HepG2 (cell line): ENCODE results near the gene SEC31B. TPM values are rescaled to one million over a fixed set of nuclear protein-coding genes. Genes with fewer than 3 reads are reported as not detected.

Source experiments
- BORCS8-MEF2B ChIP-seq: sonication (generic); formaldehyde crosslinking; IDR thresholded peaks from 2 replicates; pipeline ENCODE4 v1.8.0; 2022; ENCODE audit warnings: mild to moderate bottlenecking, missing genetic modification reagents
- EHMT2 ChIP-seq: fragments of 200-600 bp; sonication (generic); IDR thresholded peaks from 2 replicates; pipeline ENCODE4 v1.7.0; 2017; ENCODE audit warnings: antibody characterized with exemption, low read depth, low read length, borderline replicate concordance
- ELF1 ChIP-seq: sonication (generic); formaldehyde crosslinking; IDR thresholded peaks from 2 replicates; pipeline ENCODE4 v1.4.0; 2020; ENCODE audit warnings: missing genetic modification reagents
- MXD4 ChIP-seq: IDR thresholded peaks from 2 replicates; pipeline ENCODE4 v1.6.1; 2016; ENCODE audit warnings: mild to moderate bottlenecking, missing biosample characterization, missing genetic modification reagents
- NCOA2 ChIP-seq: sonication (generic); formaldehyde crosslinking; IDR thresholded peaks from 2 replicates; pipeline ENCODE4 v1.8.0; 2022; ENCODE audit warnings: inconsistent platforms
- NFKB2 ChIP-seq: sonication (generic); formaldehyde crosslinking; IDR thresholded peaks from 2 replicates; pipeline ENCODE4 v1.4.0; 2020; ENCODE audit warnings: missing genetic modification reagents, borderline replicate concordance
- NONO ChIP-seq, 2 experiments: fragments of 450-650 bp in 1 of 2; sonication (generic) in 1 of 2; formaldehyde crosslinking in 1 of 2; IDR thresholded peaks in 1 of 2; conservative IDR thresholded peaks in 1 of 2; 2 replicates each; pipeline versions ENCODE4 v1.6.1 to v1.8.0; 2017 to 2022; ENCODE audit warnings: mild to moderate bottlenecking in 1 of 2, missing genetic modification reagents in 1 of 2, moderate library complexity in 1 of 2
- PHF21A ChIP-seq: sonication (generic); formaldehyde crosslinking; IDR thresholded peaks from 2 replicates; pipeline ENCODE4 v1.5.0; 2020; ENCODE audit warnings: mild to moderate bottlenecking, missing genetic modification reagents
- PPARG ChIP-seq: conservative IDR thresholded peaks from 2 replicates; pipeline ENCODE4 v1.6.1; 2016; ENCODE audit warnings: missing biosample characterization, missing genetic modification reagents
- ZBTB7B ChIP-seq: sonication (generic); formaldehyde crosslinking; IDR thresholded peaks from 2 replicates; pipeline ENCODE4 v1.4.0; 2020; ENCODE audit warnings: missing genetic modification reagents
- ZFP1 ChIP-seq: IDR thresholded peaks from 2 replicates; pipeline ENCODE4 v1.6.1; 2016
- ZFY ChIP-seq: sonication (generic); formaldehyde crosslinking; IDR thresholded peaks from 2 replicates; pipeline ENCODE4 v1.4.0; 2020; ENCODE audit warnings: missing genetic modification reagents
- ZMYM4 ChIP-seq: sonication (generic); formaldehyde crosslinking; IDR thresholded peaks from 2 replicates; pipeline ENCODE4 v1.8.1; 2023; ENCODE audit warnings: mild to moderate bottlenecking, missing genetic modification reagents
- ZNF782 ChIP-seq: sonication (generic); formaldehyde crosslinking; IDR thresholded peaks from 2 replicates; pipeline ENCODE4 v1.4.0; 2020; ENCODE audit warnings: missing genetic modification reagents, mild to moderate bottlenecking, borderline replicate concordance
- ZSCAN5A ChIP-seq: sonication (generic); formaldehyde crosslinking; IDR thresholded peaks from 2 replicates; pipeline ENCODE4 v1.8.0; 2022; ENCODE audit warnings: mild to moderate bottlenecking, missing genetic modification reagents, borderline replicate concordance
- polyA plus RNA-seq, 8 experiments: library from polyadenylated mRNA; depleted of rRNA in 3 of 8; stranded (reverse) in 7 of 8; unstranded in 1 of 8; fragments of >200 nt; fragmentation: Illumina TruSeq in 4 of 8; extraction: Trizol in 4 of 8; gene quantifications; 2 replicates each; pipeline versions ENCODE4 v1.2.1 to v1.2.3, GENCODE V29; 2011 to 2016; ENCODE audit warnings: low read depth in 4 of 8, missing spikeins in 1 of 8, mixed read lengths in 1 of 8; ENCODE audit not compliant: insufficient read depth in 1 of 8
- total RNA-seq, 5 experiments: library from RNA; depleted of rRNA; stranded (reverse); fragments of >200 nt; fragmentation: Illumina TruSeq; extraction: Trizol; gene quantifications; 2 replicates each; pipeline ENCODE4 v1.2.3, GENCODE V29; 2016; ENCODE audit warnings: low read depth in 1 of 5
- TF ChIP-seq, protein P1 (sequence below): sonication (generic); formaldehyde crosslinking; IDR thresholded peaks from 2 replicates; pipeline ENCODE4 v1.4.0; 2020; ENCODE audit warnings: missing genetic modification reagents
- TF ChIP-seq, protein P2 (sequence below): sonication (generic); formaldehyde crosslinking; IDR thresholded peaks from 2 replicates; pipeline ENCODE4 v1.5.1; 2020; ENCODE audit warnings: mild to moderate bottlenecking, missing genetic modification reagents, borderline replicate concordance

SEC31B gene
- total and polyA plus RNA-seq, 2 of the 13 experiments (the other 11 are each of a cell fraction or from before 2014, with no cell fraction given) = 2.0 to 8.3 TPM

- peak; percentile 48; the same call in 1 of the 2 replicates for TF ChIP-seq NFKB2 (CRISPR knock-in tag)
- TF ChIP-seq ZBTB7B (CRISPR knock-in tag) = 0 out of 2 replicates have a peak, but pooled peaks have one; percentile 33
- TF ChIP-seq ZNF782 (CRISPR knock-in tag) = no peak
- TF ChIP-seq ZSCAN5A = 0 out of 2 replicates have a peak, but pooled peaks have one; percentile 45
- TF ChIP-seq, protein P1, sequence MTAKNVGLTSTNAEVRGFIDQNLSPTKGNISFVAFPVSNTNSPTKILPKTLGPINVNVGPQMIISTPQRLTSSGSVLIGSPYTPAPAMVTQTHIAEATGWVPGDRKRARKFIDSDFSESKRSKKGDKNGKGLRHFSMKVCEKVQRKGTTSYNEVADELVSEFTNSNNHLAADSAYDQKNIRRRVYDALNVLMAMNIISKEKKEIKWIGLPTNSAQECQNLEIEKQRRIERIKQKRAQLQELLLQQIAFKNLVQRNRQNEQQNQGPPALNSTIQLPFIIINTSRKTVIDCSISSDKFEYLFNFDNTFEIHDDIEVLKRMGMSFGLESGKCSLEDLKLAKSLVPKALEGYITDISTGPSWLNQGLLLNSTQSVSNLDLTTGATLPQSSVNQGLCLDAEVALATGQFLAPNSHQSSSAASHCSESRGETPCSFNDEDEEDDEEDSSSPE (CRISPR knock-in tag) = 0 out of 2 replicates have a peak, but pooled peaks have one; percentile 14
- 0 out of 2 replicates have a peak, but pooled peaks have one; percentile 28 for TF ChIP-seq EHMT2
- TF ChIP-seq NCOA2 (CRISPR knock-in tag) = peak; percentile 56
- peak; percentile 98 for TF ChIP-seq ZMYM4
- peak; percentile 78 for TF ChIP-seq ZFP1 (CRISPR knock-in tag)
- no peak for TF ChIP-seq MXD4 (CRISPR knock-in tag)
- TF ChIP-seq ZFY = peak; percentile 80
- TF ChIP-seq NONO (IDR thresholded peaks at IDR 0.05) = no peak
- TF ChIP-seq NONO (CRISPR knock-in tag; conservative IDR thresholded peaks at IDR 0.05) = peak; percentile 80
- TF ChIP-seq ELF1 (CRISPR knock-in tag) = peak; percentile 78
- TF ChIP-seq, protein P2, sequence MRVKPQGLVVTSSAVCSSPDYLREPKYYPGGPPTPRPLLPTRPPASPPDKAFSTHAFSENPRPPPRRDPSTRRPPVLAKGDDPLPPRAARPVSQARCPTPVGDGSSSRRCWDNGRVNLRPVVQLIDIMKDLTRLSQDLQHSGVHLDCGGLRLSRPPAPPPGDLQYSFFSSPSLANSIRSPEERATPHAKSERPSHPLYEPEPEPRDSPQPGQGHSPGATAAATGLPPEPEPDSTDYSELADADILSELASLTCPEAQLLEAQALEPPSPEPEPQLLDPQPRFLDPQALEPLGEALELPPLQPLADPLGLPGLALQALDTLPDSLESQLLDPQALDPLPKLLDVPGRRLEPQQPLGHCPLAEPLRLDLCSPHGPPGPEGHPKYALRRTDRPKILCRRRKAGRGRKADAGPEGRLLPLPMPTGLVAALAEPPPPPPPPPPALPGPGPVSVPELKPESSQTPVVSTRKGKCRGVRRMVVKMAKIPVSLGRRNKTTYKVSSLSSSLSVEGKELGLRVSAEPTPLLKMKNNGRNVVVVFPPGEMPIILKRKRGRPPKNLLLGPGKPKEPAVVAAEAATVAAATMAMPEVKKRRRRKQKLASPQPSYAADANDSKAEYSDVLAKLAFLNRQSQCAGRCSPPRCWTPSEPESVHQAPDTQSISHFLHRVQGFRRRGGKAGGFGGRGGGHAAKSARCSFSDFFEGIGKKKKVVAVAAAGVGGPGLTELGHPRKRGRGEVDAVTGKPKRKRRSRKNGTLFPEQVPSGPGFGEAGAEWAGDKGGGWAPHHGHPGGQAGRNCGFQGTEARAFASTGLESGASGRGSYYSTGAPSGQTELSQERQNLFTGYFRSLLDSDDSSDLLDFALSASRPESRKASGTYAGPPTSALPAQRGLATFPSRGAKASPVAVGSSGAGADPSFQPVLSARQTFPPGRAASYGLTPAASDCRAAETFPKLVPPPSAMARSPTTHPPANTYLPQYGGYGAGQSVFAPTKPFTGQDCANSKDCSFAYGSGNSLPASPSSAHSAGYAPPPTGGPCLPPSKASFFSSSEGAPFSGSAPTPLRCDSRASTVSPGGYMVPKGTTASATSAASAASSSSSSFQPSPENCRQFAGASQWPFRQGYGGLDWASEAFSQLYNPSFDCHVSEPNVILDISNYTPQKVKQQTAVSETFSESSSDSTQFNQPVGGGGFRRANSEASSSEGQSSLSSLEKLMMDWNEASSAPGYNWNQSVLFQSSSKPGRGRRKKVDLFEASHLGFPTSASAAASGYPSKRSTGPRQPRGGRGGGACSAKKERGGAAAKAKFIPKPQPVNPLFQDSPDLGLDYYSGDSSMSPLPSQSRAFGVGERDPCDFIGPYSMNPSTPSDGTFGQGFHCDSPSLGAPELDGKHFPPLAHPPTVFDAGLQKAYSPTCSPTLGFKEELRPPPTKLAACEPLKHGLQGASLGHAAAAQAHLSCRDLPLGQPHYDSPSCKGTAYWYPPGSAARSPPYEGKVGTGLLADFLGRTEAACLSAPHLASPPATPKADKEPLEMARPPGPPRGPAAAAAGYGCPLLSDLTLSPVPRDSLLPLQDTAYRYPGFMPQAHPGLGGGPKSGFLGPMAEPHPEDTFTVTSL (CRISPR knock-in tag) = peak; percentile 43; the same call in 1 of the 2 replicates
- TF ChIP-seq PHF21A (CRISPR knock-in tag) = peak; percentile 51; the same call in 1 of the 2 replicates
- TF ChIP-seq PPARG (CRISPR knock-in tag) = peak; percentile 71
- TF ChIP-seq BORCS8-MEF2B (CRISPR knock-in tag) = 0 out of 2 replicates have a peak, but pooled peaks have one; percentile 31
Observed at GRCh38 chr10:100535715-100536353, 16.2 kb upstream of the SEC31B start, which contains the start of gene HIF1AN (continued).
